ENCODE results near the gene SH3TC1. TPM values are rescaled to one million over a fixed set of nuclear protein-coding genes. Genes with fewer than 3 reads are reported as not detected.

Gene SH3TC1
- total and polyA plus RNA-seq, 4 donors: 6.5 to 34.6 (median 25.8) TPM

DNA sequence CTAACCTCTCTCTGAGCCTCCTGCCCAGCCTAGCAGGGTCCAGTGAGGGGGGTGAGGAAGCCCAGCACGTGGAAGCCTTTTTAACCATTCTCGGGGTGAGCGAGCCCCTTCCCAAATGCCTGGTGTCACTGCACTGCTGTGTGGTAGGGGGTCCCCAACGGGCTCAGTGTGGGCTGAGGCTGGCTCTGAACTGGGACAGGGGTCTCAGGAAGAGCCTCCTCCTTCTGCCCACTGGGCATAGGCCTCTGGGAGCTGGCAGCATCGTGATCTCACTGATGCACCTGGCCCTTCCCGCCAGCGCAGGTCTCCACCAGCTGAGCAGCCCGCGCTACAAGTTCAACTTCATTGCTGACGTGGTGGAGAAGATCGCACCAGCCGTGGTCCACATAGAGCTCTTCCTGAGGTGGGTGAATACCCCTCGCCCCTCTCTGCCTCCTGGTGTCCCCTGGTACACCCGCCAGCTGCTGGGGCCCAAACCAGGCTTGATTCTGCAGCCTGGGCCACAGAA is 83.1 kb downstream of the SH3TC1 start:
- Histone ChIP-seq H3K9ac (ENCODE audit: low read depth in 1 of 2, low read length in 2 of 2) (no peak overlapping the region), H3K4me1 (ENCODE audit: control insufficient read depth in 4 of 4, insufficient read depth in 4 of 4, low read length in 3 of 4) (no peaks in the 10 kb centered on the region), H3K27ac (ENCODE audit: low read depth in 1 of 2, low read length in 2 of 2) (no peak overlapping the region), H3K27me3 (ENCODE audit: control insufficient read depth in 4 of 4, insufficient read depth in 4 of 4, low read length in 3 of 4) (no peaks in the 10 kb centered on the region), H3K9me3 (ENCODE audit: control insufficient read depth in 4 of 4, low read length in 3 of 4) (no peaks in the 10 kb centered on the region), H3K36me3 (ENCODE audit: control insufficient read depth in 4 of 4, insufficient read depth in 3 of 4, low read depth in 1 of 4, low read length in 3 of 4) (no peaks in the 10 kb centered on the region), H3K4me3 (ENCODE audit: low read depth in 1 of 3, low read length in 3 of 3) (no peak overlapping the region)
- no peak for DNase-seq (ENCODE audit: low spot score)
- no peak for TF ChIP-seq HNF4A (conservative IDR thresholded peaks at IDR 0.05)
- WGBS: 91% methylated on average over 14 of the region's 14 CpGs

DNA sequence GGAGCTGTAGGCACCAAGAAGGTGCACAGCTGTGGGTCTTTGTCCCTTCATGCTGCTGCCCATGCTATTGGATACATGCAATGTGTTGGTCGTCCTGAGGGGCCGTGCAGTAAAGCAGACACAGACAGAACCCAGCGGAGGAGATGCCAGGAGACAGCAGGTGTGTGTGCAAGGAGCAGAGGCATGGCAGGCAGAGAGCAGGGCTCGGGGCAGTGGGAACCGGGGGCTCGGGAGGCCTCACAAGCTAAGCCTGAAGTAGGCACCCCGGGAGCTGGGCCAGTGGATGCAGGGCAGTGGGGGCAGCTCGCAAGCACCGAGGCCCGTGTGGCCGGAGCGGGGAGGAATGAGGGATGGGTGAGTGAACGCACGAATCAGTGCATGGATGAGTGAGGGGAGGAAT is 83.7 kb downstream of the SH3TC1 start:
- no peaks in the 10 kb centered on the region for H3K9me3 ChIP-seq (ENCODE audit: control insufficient read depth in 4 of 4, low read length in 3 of 4)

DNA sequence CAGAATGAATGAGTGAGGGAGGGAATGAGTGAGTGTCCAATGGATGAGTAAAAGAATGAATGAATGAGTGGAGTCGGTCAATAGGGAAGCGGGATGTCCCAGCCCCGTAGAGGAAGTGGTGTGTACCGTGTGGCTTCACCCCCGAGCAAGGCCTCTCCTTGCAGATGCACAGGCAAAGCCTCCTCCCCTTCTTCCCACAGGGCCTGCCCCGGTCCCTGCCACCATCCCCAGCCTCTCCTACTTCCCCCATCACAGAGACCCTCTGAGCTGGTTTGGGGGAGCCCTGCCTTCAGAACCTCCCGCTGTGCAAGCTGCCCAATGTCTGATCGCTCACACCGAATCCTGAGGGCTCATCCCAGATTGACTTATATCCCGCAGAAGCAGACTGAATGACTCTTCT is 84.1 kb downstream of the SH3TC1 start:
- no peak overlapping the region for H3K4me3 ChIP-seq (ENCODE audit: low read depth in 1 of 3, low read length in 3 of 3)
- no peak overlapping the region for H3K27ac ChIP-seq (ENCODE audit: low read depth in 1 of 2, low read length in 2 of 2)
- no peaks in the 10 kb centered on the region for H3K27me3 ChIP-seq (ENCODE audit: control insufficient read depth in 4 of 4, insufficient read depth in 4 of 4, low read length in 3 of 4)
- no peaks in the 10 kb centered on the region for H3K4me1 ChIP-seq (ENCODE audit: control insufficient read depth in 4 of 4, insufficient read depth in 4 of 4, low read length in 3 of 4)
- no peak for DNase-seq (ENCODE audit: low spot score)
- no peaks in the 10 kb centered on the region for H3K36me3 ChIP-seq (ENCODE audit: control insufficient read depth in 4 of 4, insufficient read depth in 3 of 4, low read depth in 1 of 4, low read length in 3 of 4)
- TF ChIP-seq, protein P1, sequence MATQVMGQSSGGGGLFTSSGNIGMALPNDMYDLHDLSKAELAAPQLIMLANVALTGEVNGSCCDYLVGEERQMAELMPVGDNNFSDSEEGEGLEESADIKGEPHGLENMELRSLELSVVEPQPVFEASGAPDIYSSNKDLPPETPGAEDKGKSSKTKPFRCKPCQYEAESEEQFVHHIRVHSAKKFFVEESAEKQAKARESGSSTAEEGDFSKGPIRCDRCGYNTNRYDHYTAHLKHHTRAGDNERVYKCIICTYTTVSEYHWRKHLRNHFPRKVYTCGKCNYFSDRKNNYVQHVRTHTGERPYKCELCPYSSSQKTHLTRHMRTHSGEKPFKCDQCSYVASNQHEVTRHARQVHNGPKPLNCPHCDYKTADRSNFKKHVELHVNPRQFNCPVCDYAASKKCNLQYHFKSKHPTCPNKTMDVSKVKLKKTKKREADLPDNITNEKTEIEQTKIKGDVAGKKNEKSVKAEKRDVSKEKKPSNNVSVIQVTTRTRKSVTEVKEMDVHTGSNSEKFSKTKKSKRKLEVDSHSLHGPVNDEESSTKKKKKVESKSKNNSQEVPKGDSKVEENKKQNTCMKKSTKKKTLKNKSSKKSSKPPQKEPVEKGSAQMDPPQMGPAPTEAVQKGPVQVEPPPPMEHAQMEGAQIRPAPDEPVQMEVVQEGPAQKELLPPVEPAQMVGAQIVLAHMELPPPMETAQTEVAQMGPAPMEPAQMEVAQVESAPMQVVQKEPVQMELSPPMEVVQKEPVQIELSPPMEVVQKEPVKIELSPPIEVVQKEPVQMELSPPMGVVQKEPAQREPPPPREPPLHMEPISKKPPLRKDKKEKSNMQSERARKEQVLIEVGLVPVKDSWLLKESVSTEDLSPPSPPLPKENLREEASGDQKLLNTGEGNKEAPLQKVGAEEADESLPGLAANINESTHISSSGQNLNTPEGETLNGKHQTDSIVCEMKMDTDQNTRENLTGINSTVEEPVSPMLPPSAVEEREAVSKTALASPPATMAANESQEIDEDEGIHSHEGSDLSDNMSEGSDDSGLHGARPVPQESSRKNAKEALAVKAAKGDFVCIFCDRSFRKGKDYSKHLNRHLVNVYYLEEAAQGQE (IDR thresholded peaks at IDR 0.05): no peak
- TF ChIP-seq, protein P2, sequence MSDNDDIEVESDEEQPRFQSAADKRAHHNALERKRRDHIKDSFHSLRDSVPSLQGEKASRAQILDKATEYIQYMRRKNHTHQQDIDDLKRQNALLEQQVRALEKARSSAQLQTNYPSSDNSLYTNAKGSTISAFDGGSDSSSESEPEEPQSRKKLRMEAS (IDR thresholded peaks at IDR 0.05): no peak
- TF ChIP-seq RAD21 (IDR thresholded peaks at IDR 0.05) (no peak), GABPA (IDR thresholded peaks at IDR 0.05 in 1 of 2, conservative IDR thresholded peaks at IDR 0.05 in 1 of 2) (no peak), FOXA1 (IDR thresholded peaks at IDR 0.05) (no peak)
- TF ChIP-seq, protein P3, sequence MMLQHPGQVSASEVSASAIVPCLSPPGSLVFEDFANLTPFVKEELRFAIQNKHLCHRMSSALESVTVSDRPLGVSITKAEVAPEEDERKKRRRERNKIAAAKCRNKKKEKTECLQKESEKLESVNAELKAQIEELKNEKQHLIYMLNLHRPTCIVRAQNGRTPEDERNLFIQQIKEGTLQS (IDR thresholded peaks at IDR 0.05): no peak
- H3K9me3 ChIP-seq (ENCODE audit: control insufficient read depth in 4 of 4, low read length in 3 of 4): no peaks in the 10 kb centered on the region
- 90% methylated on average over 10 of the region's 10 CpGs for WGBS
- H3K9ac ChIP-seq (ENCODE audit: low read depth in 1 of 2, low read length in 2 of 2): no peak overlapping the region

More for the DNA sequence above, 83.7 kb downstream of the SH3TC1 start:
- Histone ChIP-seq H3K27ac (ENCODE audit: low read depth in 1 of 2, low read length in 2 of 2) (no peak overlapping the region), H3K4me3 (ENCODE audit: low read depth in 1 of 3, low read length in 3 of 3) (no peak overlapping the region), H3K9ac (ENCODE audit: low read depth in 1 of 2, low read length in 2 of 2) (no peak overlapping the region), H3K27me3 (ENCODE audit: control insufficient read depth in 4 of 4, insufficient read depth in 4 of 4, low read length in 3 of 4) (no peaks in the 10 kb centered on the region), H3K36me3 (ENCODE audit: control insufficient read depth in 4 of 4, insufficient read depth in 3 of 4, low read depth in 1 of 4, low read length in 3 of 4) (no peaks in the 10 kb centered on the region), H3K4me1 (ENCODE audit: control insufficient read depth in 4 of 4, insufficient read depth in 4 of 4, low read length in 3 of 4) (no peaks in the 10 kb centered on the region)
- WGBS: 94% methylated on average over 14 of the region's 14 CpGs
- no peak for TF ChIP-seq SP1 (IDR thresholded peaks at IDR 0.05)
- DNase-seq (ENCODE audit: low spot score): no peak

DNA sequence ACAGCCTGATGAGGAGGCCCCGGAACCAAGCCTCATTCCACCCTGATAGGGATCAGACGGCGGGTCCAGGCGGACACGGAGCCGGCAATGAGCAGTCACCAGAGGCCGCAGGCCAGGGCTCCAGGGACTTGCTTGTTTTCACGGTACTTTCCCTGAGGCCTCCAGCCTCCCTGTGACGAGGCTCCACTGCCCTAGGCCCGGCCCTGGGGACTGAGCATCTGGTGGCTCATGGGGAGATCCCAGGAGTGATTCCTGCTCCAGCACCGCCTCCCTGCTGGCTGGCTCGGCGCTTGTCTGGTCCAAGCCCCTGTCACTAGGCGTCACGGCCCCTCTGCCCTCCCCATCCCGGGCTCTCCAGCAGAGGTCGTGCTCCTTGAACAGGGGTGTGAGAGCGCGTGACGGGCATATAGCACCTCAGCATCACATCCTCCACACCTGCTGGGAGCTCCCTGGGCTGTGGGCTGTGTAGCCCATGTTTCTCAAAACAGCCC is 84.6 kb downstream of the SH3TC1 start:
- 83% methylated on average over 20 of the region's 20 CpGs for WGBS
- no peak for TF ChIP-seq RAD21 (IDR thresholded peaks at IDR 0.05)
- TF ChIP-seq, protein P1 (IDR thresholded peaks at IDR 0.05): no peak
- no peak for TF ChIP-seq JUND (IDR thresholded peaks at IDR 0.05)
- no peak for TF ChIP-seq FOXA2 (IDR thresholded peaks at IDR 0.05)
- TF ChIP-seq HNF4A (conservative IDR thresholded peaks at IDR 0.05): no peak
- TF ChIP-seq, protein P2 (IDR thresholded peaks at IDR 0.05): no peak
- no peak for TF ChIP-seq NR2F2 (IDR thresholded peaks at IDR 0.05)
- TF ChIP-seq, protein P4, sequence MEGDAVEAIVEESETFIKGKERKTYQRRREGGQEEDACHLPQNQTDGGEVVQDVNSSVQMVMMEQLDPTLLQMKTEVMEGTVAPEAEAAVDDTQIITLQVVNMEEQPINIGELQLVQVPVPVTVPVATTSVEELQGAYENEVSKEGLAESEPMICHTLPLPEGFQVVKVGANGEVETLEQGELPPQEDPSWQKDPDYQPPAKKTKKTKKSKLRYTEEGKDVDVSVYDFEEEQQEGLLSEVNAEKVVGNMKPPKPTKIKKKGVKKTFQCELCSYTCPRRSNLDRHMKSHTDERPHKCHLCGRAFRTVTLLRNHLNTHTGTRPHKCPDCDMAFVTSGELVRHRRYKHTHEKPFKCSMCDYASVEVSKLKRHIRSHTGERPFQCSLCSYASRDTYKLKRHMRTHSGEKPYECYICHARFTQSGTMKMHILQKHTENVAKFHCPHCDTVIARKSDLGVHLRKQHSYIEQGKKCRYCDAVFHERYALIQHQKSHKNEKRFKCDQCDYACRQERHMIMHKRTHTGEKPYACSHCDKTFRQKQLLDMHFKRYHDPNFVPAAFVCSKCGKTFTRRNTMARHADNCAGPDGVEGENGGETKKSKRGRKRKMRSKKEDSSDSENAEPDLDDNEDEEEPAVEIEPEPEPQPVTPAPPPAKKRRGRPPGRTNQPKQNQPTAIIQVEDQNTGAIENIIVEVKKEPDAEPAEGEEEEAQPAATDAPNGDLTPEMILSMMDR (IDR thresholded peaks at IDR 0.05; ENCODE audit: low read depth, low read length, missing input control): no peak
- TF ChIP-seq TAF1 (conservative IDR thresholded peaks at IDR 0.05): no peak

More for the DNA sequence above, 84.6 kb downstream of the SH3TC1 start:
- Histone ChIP-seq H3K9ac (ENCODE audit: low read depth in 1 of 2, low read length in 2 of 2) (no peak overlapping the region), H3K36me3 (ENCODE audit: control insufficient read depth in 4 of 4, insufficient read depth in 3 of 4, low read depth in 1 of 4, low read length in 3 of 4) (no peaks in the 10 kb centered on the region), H3K9me3 (ENCODE audit: control insufficient read depth in 4 of 4, low read length in 3 of 4) (no peaks in the 10 kb centered on the region), H3K4me1 (ENCODE audit: control insufficient read depth in 4 of 4, insufficient read depth in 4 of 4, low read length in 3 of 4) (no peaks in the 10 kb centered on the region), H3K4me3 (ENCODE audit: low read depth in 1 of 3, low read length in 3 of 3) (no peak overlapping the region), H3K27ac (ENCODE audit: low read depth in 1 of 2, low read length in 2 of 2) (no peak overlapping the region), H3K27me3 (ENCODE audit: control insufficient read depth in 4 of 4, insufficient read depth in 4 of 4, low read length in 3 of 4) (no peaks in the 10 kb centered on the region)
- no peak for DNase-seq (ENCODE audit: low spot score)
